HG03469 (cell line): Measurements from ENCODE around the gene MARS1.

Source experiments
- ATAC-seq: cut with Tn5 transposase; IDR thresholded peaks from one replicate; pipeline ENCODE4 v1.9.1; 2021; ENCODE audit warnings: mild to moderate bottlenecking, moderate library complexity, moderate number of reproducible peaks; ENCODE audit not compliant: unreplicated experiment

The MARS1 gene

DNA sequence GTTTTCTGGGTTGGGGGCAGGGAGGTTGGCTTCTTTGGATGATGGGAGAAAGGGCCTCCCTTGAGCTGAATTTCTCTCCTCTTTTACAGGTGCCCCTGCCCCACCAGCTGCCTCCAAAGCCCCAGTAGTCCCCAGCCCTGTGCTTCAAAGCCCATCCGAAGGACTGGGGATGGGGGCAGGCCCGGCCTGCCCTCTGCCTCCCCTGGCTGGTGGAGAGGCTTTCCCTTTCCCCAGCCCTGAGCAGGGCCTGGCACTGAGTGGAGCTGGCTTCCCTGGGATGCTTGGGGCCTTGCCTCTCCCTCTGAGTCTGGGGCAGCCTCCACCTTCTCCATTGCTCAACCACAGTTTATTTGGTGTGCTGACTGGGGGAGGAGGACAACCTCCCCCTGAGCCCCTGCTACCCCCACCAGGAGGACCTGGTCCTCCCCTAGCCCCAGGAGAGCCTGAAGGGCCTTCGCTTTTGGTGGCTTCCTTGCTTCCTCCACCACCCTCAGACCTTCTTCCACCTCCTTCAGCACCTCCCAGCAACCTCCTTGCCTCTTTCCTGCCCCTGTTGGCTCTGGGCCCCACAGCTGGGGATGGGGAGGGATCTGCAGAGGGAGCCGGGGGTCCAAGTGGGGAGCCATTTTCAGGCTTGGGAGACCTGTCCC is 38.7 kb downstream of the MARS1 start:
- no peak for ATAC-seq

DNA sequence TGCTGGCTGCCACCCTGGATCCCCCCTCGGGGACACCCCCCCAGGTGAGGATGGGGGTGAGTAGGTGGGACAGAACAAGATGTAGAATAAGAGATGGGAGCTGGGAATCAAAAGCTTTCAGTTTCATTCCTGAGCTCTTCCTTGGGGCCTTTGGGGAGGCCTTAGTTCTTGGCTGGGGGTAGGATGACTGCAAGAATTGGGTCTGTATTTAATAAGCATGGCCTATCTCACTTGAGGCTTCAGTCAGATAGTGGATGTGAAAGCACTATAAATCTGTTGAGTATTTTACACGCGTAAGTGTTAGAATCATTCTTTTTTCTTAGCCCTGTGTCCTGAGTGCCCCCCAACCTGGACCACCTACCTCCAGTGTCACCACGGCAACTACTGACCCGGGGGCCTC is 39.3 kb downstream of the MARS1 start:
- no peak for ATAC-seq

DNA sequence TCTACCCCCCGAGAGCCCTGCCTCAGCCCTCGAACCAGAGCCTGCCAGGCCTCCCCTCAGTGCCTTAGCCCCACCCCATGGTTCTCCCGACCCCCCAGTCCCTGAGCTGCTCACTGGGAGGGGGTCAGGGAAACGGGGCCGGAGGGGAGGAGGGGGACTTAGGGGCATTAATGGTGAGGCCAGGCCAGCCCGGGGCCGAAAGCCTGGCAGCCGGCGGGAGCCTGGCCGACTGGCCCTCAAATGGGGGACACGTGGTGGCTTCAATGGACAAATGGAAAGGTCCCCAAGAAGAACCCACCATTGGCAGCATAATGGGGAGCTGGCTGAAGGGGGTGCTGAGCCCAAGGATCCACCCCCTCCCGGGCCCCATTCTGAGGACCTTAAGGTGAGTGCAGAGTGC is 40.3 kb downstream of the MARS1 start:
- no peak for ATAC-seq

DNA sequence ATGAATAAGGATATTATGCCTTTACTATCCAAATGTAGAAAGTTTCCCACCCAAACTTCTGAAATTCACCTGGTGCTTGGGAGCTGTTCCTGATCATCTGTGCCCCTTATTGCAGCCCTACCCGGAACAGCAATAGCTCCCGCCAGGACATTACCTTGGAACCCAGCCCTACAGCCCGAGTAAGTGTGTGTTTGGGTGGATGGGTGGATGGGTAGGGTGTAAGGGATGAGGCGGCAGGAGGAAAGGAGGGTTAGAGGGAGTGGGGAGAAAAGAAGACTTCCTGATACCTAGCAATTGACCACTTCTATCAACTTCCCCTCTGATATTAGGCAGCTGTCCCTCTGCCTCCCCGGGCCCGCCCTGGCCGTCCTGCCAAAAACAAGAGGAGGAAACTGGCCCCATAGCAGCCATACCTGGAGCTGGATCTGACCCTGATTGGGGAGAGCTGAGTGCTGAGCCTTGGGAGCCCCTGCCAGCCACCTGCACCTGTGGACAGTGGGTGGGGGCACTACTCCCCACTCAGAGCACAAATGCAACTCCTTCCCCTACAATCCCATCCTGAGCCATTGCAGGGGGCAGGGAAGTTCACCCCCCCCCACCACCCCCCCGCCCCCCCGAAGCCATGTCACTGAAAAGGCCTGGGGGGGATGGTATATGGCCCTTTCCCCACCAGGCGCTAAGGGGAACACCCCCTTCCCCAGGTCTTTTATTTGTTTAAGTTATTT is 41.1 kb downstream of the MARS1 start:
- no peak for ATAC-seq

DNA sequence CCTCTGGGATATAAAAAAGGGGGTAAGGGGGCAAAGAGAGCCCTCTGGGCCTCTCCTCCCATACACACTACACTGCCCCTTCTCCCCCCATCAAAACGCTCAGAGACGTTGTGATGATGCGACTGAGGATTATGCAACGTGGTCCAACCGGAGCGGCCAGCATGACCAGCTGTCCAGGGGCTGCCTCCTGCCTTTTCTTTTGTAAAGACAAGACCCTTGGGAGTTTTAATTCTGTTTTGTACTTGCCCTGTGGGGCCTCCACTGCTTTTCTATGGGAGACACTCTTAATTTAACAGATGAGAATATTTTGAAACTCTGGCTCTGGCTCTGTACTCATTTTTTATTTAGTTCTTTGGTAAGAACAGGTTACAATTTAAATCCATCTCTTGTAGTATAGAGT is 42.0 kb downstream of the MARS1 start:
- no peak for ATAC-seq

DNA sequence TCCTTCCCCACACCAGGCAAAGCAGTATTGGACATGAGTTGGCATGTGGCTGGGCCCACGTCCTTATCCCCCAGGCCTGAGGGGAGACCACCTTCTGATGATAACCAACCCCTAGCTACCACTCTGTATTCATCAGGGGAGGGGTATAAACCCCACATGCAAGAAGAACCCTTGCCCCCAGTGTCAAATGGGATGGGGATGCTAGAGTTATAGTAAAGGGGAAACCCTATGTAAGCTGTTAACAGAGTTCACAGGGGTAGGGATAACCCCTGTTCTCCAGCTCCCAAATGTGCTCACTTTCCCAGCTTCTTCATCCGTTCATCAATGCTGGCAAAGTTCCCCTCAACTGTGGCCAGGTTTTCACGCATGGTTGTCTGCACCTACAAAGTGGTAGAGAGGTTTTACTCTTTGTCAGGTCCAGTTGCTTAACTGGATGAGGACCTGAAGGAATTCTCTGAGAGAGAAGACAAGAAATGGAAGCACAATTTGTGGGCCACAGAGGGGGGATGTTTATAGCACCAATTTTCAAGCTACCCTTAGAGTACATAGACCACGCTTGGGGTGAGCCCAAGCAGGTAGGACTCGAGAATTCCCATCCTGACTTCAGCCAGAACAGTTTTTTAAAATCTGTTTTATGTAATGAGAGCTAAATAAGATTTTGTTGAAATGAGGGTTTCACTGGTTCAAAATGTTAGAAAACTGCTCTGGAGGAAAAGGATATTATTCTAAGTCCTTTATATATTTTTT is 42.7 kb downstream of the MARS1 start:
- ATAC-seq = no peak

DNA sequence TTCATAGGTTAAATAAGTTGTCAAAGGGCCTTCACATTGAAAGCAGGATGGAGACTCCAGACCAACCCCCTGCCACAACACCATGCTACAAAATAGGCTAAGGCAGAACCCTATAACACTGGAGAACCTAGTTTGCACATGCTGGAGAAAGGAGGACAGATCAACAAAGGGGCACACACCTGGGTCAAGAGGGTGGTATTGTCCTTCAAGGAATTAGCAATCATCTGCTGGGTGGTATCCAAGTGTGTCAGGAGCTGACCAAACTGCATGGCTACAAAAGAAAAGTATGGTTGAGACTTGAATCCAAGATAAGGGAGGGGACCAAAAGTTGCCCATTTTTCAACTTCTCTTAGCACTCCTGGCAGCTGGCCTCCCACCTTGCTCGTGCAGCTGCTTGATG is 44.0 kb downstream of the MARS1 start:
- no peak for ATAC-seq

DNA sequence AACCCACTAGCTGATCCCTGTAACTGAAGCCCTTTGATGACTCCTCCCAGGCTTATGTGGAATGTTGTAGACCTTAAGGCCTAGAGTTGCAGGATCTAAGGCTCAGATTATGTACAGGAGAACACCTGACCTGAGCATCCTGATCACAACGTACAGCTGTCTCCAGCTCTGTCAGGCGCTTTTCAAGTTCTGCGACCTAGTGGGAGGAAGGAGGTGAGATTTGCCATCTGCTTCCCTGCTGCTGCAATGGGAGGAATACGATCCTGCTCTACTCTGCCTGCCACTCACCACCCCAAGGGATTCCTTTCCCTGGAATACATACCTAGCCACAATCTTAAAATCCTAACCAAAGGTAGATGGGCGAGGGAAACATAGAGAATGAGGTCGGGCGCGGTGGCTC is 45.2 kb downstream of the MARS1 start:
- ATAC-seq = no peak

DNA sequence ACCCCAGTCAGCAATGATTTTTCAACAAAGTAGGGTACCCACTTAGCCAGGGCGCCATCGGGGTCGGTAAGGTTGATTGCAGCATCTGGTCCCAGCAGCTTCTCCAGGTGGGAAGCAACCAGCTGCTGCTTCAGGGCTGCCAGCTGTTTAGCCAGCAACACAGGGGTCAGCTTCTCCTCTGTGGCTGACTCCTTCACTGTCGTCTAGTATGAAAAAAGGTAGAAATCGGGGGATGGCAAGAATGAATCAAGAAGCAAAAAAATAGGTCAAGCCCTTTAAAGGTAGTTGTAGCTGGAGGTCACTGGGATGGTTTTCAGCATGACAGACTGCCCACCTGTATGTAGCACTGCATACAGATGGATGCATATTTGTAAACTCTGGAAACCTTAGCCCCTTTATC is 46.4 kb downstream of the MARS1 start:
- no peak for ATAC-seq

DNA sequence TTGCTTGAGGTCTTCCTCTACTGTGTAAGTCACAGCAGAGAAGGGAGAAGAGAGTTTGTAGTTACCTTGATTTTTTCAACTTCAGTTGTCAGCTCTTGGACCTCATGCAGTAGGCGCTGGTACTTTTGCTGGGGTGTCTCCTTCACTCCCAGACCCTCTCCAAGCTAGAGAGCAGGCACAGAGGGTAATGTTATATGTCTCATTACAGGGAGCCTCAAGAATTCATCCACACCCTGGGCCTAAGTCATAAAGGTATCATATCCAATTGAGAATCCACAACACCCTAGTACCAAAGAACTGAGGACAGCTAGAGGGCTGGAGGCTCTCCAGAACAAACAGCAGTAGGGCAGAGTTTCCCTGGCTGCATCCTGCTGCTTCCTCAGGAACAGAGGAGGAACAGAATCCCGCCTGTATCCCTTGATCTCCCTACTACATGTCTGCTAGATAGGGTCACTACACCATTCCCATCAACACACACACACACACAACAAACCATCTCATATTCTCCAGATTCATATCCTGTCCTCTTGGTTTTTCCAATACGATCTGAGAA is 47.2 kb downstream of the MARS1 start:
- ATAC-seq = no peak

DNA sequence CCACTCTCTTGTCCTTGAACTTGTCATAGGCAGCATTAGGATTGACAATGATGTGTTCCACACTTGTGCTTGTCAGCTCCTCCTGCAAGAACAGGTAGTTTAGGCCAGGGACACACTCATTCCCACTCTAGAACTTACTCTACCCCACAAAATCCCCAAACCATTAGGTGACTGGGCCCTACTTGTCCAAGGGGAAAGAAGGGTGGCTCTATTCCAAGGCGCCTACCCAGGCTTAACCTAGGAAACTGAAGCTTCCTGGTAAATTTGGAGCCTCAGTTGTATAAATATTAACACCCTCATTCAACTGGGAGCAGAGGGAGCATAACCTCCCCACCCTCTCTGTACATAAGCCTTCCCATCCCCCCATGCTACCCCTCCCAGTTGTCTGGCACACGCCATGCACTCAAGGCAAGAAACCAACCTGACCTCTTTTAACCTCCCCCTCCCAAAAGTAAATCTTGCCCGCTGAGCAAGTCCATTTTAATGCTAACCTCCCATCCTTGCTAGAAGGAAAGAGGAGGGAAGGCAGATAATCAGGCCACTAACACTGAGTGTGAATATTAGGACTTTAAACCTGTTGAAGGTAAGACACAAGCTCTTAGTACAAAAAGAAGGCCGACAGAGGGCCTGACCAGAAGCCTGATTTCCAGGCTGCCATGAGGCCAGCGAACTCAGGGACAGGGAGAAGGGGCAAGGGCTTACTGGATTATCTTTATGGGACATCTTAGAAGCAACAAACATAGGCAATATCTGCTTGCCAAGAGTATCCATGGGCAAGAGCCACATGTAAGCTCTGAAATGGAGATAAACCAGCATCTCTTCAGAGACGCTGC is 48.1 kb downstream of the MARS1 start:
- no peak for ATAC-seq

DNA sequence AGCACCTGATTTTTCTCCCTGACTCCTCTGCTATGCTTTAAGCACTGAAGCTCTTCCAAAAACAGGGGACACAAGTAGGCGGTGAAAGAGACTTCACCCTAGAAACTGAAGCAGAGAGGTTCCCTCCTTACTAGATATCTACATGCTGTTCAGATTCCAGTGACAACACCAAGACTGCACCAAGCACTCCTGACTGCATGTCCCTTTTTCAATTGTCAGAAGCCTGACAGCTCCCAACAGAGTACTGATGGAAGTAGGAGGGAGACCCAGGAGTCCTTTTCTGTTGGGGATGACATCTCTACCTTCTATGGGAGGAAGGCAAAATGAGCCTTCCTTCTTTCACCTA is 48.7 kb downstream of the MARS1 start:
- no peak for ATAC-seq

DNA sequence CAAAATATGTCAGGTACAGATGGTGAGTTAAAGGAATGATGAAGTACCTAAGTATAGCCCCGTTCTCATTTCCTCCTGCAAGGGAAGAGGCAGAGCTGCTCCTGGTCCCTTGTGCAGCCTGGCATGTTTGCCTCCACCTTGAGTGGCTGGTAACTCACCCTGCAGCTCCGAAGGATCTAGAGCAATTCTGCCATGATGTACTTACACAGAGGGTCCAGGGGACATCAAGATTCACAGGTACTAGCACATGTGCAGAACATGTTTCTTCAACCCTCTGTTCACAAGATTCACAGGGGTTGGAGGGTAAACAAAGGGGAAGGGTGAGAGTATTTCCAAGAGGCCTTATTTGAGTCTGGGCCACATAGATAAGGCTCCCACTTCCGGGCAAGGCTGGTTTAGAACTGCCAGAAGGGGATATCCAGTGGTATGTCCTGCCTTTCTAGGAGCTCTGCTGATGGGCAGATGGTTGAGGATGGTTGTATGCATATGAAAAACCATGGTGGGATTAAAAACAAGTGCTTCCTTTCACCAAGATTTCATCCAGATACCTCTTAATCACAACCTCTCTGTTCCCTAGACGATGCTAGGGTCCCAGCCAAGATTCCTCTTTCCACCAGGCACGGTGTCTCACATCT is 51.4 kb downstream of the MARS1 start:
- no peak for ATAC-seq

DNA sequence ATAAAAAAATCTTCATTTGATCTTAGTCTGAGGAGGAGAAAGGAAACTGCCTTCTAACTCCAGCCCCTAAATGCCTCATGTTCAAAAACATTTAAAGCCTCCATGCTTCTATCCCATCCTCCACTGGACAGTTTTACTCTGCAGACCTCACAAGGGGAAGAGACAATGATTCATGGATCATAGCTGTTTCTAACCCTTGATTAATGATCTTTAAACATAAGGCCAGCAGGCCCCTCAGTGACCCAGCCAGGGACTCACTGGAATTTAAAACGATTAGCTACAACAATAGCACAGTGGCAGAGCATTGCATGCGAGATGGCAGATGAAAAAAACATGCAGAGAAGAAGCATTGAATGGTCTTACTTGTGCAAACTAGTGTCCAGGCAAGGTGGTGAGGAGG is 53.1 kb downstream of the MARS1 start:
- ATAC-seq = no peak

DNA sequence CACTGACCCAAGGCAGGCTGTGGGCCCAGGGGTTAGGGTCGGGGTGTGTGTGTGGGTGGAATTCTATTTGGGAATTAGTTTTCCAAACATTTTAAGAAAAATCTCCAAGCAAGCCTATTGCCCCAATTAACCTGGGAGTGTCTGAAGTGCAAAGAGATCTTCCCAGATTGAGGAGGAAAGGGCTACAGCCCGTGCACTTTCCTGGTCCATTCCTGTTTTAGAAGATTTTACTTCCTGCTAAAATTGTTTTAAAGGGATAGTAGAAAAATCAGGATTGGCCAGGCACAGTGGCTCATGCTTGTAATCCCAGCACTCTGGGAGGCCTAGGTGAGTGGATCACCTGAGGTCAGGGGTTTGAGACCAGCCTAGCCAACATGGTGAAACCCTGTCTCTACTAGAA is 53.8 kb downstream of the MARS1 start:
- ATAC-seq = no peak

DNA sequence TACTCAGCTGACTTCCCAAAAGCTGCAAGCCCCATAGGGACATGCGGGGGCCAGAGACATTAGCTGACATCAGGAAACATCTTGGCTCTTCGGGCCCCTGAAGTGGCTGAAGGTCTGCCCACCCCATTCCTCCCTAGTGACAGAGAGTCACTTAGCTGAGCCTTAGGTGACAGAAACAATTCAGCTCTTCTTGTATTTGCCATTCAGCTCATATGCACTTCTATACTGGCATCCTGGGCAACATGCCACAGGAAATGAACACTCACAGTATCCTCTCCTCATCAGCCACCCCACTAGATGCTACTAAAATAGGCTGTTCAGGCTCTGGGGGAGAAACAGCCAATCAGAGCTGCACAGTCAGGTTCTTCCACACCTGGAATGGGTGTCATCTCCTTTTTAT is 55.7 kb downstream of the MARS1 start:
- no peak for ATAC-seq

DNA sequence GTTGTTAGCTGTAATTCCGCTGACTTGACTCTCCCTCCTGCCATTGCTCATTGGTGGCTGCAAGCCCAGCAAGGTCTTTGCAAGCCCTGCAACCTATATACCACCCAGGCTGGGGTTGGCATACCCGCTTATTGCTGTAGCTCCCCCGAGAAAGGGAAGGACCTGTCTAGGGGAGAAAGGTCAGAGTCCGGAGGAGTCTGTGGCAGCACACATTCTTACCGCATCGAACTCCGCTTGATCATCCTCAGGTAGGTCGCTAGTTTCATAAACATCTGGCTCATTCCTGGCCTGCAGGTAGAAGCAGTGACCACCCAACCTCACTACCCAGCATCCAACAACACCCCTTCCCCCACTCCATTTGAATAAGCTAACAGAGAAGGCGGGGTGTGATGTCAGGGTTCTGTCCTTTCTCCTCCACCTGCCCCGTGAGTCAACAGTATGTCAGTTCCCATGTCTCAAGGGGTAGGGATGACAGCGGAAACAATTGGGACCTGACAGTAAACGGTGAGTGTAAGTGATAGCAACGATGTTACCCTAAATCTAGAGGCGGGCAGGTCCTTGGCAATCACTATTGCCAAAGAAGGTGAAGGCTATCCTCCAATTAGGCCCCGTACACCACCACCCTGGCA is 58.1 kb downstream of the MARS1 start:
- no peak for ATAC-seq

DNA sequence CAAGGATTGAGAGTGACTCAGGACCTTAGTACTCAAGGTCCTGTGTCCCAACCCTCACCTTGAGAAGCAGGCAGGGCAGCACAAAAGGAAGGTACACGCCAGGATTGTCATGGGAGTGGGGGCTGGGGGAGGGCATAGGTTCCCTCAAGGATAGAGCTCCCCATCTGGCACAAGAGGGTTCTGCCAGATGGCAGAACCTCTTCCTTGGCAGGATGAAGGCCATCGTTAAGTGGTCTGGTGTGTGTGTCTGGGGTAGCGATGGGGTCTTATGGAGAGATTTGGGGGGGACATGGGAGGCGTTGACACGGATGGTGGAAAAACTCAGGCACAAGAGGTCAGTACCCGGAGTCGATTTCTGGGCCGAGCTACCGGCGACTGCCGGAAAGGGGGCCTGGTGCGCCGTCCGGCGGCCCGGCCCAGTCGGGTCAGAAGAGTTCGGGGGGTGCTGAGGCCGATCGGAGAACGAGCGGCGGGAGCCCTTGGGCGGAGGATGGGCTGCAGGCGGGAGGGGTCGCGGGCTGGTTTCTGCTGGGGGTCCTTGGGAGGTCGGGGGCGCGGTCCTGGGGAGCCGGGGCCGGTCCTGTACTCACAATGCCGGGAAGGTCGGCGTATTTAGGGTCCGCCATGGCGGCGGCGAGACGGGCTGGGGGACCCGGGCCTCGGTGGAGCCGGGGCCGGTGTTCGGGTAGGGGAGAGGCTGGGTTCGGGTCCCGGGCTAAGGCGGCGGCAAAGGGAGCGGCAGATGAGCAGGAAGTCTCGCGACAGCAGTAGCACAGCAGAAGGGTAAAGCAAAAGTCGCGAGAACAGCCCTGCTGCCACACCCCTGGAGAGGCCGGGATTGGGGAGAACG is 58.8 kb downstream of the MARS1 start, which contains the start of gene DCTN2:
Gene DCTN2 (minus strand): TSS at position 755 of the 850 bp plus-strand sequence. CDS start 129 bp downstream, at position 626.
- ATAC-seq = peak; percentile 96
